ENCODE data around the gene CEP126.

CEP126 gene

DNA sequence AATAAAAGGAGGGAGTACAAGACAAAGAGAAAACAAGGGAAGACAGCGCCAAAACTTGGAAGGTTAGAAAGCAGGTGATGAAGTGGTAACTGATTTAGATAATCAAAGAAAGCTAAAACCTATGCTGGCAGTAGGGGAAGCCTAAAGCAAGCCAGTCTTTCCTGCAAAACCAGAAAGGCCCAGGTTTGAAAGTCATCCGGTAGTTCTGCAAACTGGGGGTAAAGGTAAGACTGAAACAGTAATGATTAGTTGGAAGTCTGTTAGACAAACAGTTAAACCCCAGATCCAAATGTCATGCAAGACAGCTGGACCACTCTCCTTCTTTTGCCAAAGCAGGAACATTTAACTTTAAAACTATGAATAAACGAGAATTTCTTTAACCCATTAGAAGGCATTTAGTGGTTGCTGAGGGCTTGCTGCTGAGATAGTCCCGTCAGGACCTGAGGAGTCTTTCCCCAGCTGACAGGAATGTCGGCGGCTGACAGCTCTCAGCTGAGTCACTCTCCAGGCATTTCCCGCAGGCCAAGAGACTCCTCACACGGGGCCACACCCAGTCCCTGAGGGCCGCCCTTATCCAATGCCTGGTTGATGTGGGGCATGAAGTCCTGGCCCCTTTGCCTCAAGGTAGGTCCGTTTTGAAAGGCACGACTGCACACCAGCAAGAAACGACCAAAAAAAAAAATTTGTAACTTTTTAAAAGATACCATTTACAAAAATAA is 96.1 kb downstream of the CEP126 start:
- peak; percentile 4 for DNase-seq

DNA sequence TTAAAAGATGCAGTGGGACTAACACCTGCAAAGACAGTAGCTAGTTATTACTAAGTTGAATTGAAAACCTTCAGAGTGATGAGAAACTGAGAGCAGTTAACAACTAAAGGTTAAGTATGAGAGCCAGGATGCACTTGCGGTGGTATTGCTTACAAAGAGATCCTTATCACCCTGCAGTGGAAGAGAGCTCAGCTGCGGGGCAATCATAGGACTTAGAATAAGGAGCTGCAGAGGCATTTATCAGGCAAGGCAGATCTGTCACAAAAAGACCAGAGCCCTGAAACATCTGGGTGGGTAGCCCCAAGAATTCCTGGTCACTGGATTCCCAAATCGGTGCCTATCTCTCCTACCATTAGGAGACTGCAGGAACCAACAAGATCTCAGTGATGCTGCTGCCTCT is 98.1 kb downstream of the CEP126 start:
- DNase-seq = peak; percentile 25

DNA sequence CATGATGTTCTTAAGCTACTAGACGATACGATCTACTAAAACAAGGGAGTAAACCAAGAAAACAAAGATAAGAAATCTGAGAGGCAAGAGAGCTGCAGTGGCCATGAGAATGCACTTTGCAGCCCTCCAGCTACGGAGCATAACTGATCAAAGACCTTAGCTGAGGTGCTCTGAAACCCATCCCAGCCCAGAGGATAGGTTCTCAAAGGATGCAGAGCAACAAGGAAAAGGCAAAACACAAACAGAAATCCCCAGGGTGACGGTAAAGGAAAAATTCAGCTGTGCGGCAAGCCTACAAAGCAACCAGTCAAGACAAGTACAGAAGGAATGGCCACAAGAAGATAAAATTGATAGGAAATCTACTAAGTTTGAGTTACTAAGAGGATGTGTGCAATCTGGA is 99.9 kb downstream of the CEP126 start:
- DNase-seq = no peak

DNA sequence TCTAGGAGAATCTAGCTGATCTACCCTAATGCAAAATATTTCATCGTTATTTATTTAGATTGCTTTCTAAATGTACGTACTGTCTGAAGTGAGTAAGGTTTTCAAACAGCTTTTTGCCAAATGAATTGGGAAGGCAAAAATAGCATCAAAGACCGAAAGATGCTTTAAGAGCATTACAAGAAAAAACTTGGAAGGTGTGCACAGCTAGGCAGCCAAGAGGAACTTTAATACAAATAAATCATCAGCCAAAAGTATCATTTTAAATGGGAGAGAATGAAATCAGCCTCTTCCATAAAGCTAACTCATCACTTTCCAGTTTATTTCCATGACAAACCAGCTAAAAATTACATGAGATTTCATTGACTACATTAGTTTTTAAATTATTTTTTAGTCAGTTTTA is 102.2 kb downstream of the CEP126 start:
- no peak for DNase-seq

DNA sequence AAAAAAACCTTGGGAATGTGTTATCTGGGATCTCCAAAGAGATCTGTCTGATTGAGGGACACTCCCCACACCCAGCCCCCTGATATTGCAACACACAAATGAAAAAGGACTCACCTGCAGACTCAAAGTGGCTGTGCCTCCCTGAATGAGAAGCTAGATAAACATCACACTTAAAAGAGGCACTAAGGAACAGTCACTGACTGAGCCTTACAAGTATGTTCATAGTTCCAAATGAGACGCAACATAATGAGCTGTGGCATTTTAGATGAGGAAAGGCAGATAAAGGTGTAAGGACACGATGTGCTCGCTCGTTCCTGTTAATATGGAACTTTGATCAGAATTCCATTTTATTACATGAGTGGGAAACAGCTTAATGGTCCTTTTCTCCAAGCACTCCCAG is 111.4 kb downstream of the CEP126 start:
- DNase-seq = no peak

DNA sequence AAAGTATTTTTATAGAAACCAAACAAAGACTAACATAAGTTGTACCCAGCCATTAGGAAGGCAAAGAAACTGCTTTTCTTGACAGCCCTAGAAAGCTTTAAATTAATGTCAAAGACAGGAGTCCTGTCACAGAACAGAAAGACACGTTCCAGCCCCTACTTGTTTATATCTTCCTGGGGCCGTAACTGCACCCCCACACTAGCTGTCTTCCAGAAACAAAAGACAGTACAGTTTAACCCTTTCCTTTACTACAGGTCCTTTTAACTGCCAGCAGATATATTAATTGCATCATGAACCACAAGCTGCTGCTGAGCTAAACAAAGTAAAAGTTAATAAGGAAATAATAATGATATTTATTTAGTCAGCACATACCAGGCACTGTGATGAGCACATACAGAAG is 112.1 kb downstream of the CEP126 start:
- DNase-seq = no peak

DNA sequence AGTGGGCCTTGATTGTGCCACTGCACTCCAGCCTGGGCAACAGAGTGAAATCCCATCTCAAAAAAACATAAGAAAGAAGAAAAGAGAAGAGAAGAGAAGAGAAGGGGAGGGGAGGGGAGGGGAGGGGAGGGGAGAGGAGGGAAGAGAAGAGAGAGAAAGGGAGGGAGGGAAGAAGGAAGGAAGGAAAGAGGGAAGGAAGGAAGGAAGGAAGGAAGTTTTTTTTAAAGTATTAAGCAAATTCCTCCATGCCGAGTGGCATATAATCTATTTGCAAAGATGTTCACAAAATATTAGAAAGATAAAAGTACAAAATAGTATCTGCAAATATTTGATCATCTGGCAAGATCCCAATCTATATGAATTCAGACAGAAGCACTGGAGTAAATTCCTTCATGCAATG is 121.9 kb downstream of the CEP126 start:
- DNase-seq = no peak

DNA sequence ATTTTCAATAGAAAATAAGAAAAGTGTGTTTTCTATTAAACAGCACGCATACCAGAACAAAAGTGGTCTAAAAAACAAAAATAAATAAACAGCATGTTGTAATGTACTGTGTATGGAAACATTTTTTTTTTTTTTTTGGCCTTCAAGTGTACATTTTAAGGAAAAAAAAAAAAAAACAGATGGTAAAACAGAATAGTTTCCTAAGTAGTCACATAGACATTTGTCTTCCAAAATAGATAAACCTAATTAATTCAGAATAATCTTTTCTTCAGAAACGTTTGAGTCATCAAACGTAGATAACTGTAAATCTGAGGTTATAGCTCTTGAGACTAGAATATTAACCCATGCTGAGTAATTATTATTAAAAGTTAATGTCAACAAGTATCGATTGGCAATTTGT is 132.0 kb downstream of the CEP126 start:
- no peak for DNase-seq

DNA sequence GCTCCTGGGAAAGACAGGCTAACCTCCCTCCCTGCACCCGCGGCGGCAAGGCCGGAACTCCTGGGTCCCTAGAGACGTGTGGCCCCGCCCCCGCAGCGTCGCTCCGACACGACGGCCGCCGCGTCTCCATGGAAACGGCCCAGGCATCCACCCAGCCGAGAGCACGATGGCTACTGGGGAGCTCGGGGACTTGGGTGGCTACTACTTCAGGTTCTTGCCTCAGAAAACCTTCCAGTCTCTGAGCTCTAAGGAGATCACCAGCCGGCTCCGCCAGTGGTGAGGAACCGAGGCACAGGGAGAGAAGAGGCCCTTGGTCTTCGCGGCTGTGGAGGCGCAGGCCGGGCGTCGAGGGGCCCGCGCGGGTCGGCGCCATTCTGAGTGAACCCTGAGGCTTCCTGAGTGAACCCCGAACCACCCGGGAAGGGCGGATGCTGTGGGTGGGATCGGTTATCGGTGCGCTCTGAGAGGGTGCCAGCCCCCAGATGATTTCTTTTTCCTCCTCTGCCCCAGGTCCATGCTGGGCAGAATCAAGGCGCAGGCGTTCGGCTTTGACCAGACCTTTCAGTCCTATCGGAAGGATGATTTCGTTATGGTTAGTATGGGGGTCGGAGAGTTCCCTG is 132.6 kb downstream of the CEP126 start, which contains the start of gene CFAP300:
Gene CFAP300 (plus strand): TSS at position 133 of the 620 bp plus-strand sequence. CDS start 34 bp downstream, at position 167.
- peak; percentile 31 for DNase-seq
